ENCODE results near the gene PPP1R15B. TPM values are rescaled to one million over a fixed set of nuclear protein-coding genes. Genes with fewer than 3 reads are reported as not detected.

Gene PPP1R15B
- total RNA-seq, 2 experiments from 2014 or later = 62.5 to 70.6 TPM

DNA sequence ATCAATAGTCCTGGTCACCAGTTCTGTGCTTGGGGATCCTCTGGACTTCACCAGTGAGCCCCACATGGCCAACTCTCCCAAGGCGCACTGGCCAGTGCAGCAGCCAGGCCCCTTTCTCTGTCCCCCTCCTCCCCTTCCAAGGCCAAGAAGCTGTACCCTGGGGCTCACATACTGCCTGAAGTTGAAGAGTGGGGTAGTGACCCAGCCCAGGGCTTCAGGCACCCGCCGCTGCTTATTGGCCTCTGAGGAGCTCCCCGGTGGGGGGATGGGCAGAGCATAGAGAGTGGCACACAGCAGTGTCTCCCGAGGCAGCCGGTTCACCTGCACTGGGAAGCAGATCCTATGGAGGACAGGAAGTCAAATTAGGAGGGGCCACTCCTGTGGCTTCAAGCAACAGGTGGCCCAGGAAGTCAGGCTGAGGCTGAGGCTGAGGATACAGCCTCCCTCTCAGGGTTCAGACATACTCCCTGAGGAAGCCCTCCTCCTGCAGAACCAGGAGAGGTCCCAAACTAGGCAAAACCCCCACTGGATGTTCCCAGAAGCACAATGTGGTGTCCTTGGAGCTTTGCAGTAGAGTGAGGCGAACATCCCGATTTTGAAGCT, 38.2 kb upstream of the PPP1R15B start:
- Mint-ChIP-seq H3K36me3 (ENCODE audit: low read depth) (peaks cover 29% of the 10 kb centered on the region), H3K9me3 (no peaks in the 10 kb centered on the region), H3K27ac (peak overlapping the region; percentile 36), H3K4me1 (peaks cover 50% of the 10 kb centered on the region), H3K27me3 (no peaks in the 10 kb centered on the region), H3K4me3 (no peak overlapping the region)
- ChIA-PET CTCF (interaction anchor here (1.2 to 8.1 kb wide), 6 partner anchors 8 to 56 kb away, joined by 3 to 106 read pairs (median 6); partner anchors contain the start of gene PIK3C2B), POLR2A (no interaction called here)
- no peak for DNase-seq

DNA sequence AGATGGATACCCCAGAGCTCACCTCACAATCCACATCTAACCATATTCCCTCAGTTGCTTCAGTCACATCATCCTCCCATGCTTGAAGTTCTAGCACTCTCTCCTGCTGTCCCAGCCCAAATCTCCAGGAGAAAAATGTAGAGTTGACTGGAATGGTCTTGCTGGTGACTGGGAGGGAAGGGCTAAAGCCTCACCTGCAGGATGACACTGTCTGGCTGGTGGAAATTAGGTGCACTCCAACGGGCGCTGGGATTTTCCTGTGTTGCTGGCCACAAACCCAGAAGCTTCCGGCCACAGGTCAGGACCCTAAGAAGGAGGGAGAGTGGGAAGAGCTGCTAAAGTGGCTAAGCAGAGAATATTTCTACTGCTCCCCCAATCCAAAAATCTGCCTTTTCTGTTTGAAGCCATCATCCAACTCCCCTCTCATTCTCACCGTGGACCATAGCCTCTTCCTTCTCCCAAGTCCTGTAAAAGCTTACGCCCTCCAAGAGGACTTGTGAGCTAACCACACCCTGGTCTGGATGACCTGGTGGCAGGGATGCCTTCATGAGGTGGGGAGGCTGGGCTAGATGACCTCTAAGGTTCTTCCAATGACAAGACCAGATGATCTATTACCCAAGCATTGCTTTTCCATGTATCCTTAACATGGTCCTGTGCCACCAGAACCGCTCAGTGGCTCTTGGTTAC, 37.5 kb upstream of the PPP1R15B start:
- Mint-ChIP-seq H3K4me3 (no peak overlapping the region), H3K27ac (peak overlapping the region; percentile 36), H3K4me1 (peaks cover 54% of the 10 kb centered on the region), H3K36me3 (ENCODE audit: low read depth) (peaks cover 33% of the 10 kb centered on the region), H3K9me3 (no peaks in the 10 kb centered on the region), H3K27me3 (no peaks in the 10 kb centered on the region)
- POLR2A ChIA-PET = no interaction called here
- CTCF ChIA-PET = interaction anchor here (1.4 to 8.1 kb wide), 5 partner anchors 12 to 358 kb away, joined by 5 to 106 read pairs (median 7); partner anchors contain the start of gene PIK3C2B
- no peak for DNase-seq

DNA sequence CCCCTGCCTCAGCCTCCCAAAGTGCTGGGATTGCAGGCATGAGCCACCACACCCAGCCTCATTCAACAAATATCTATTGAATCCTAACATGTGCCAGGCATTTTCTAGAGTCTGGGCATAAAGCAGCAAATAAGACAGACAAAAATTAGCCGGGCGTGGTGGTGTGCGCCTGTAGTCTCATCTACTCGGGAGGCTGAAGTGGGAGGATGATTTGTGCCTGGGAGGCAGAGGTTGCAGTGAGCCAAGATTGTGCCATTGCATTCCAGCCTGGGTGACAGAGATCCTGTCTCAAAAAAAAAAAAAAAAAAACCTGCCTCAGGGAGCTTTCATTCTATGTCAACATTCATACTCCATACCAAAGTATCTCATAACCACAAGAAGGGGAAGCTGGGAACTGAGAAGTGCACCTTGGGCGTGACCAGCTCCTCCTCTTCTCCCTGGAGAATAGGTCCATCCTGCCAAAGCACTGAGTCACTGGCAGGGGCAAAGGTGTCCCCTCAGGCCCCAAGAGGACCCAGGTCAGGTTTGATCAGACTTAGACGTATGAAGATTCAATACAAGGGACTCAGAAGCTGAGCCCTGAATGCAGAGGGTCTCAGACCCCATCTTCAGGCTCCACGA, 36.8 kb upstream of the PPP1R15B start:
- peaks cover 35% of the 10 kb centered on the region for H3K36me3 Mint-ChIP-seq (ENCODE audit: low read depth)
- no peaks in the 10 kb centered on the region for H3K9me3 Mint-ChIP-seq
- peaks cover 56% of the 10 kb centered on the region for H3K4me1 Mint-ChIP-seq
- no peaks in the 10 kb centered on the region for H3K27me3 Mint-ChIP-seq
- ChIA-PET CTCF (interaction anchor here (1.2 to 8.1 kb wide), 7 partner anchors 10 to 359 kb away, joined by 4 to 106 read pairs (median 7); partner anchors contain the start of gene PIK3C2B), POLR2A (no interaction called here)
- no peak overlapping the region for H3K4me3 Mint-ChIP-seq
- no peak overlapping the region for H3K27ac Mint-ChIP-seq
- no peak for DNase-seq

DNA sequence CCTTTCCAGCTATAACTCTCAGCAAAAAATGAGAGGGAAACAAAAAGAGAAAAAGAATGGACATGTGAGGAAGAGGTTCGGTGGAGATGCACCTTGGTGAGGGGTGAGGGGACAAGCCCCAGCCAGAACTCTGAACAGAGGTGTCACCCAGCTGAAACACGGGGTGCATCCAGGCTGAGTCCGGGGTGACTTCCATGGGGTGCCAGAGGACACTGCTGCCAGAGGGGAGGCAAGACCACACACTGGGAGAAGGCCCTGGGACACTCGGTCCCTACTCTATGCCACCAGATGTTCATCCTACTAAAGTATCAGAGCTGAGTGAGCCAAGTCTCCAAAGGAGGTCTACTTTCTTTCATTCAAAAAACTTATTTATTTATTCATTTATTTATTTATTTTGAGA, 36.1 kb upstream of the PPP1R15B start:
- Mint-ChIP-seq H3K4me1 (peaks cover 49% of the 10 kb centered on the region), H3K9me3 (no peaks in the 10 kb centered on the region), H3K27me3 (no peaks in the 10 kb centered on the region), H3K36me3 (ENCODE audit: low read depth) (peaks cover 28% of the 10 kb centered on the region), H3K4me3 (no peak overlapping the region), H3K27ac (peak overlapping the region; percentile 69)
- DNase-seq = no peak
- POLR2A ChIA-PET = interaction anchor here (0.6 to 0.7 kb wide), 2 partner anchors 15 to 59 kb away, joined by 5 to 6 read pairs; no protein-coding TSS in a partner anchor
- CTCF ChIA-PET = interaction anchor here (1.1 to 8.1 kb wide), 8 partner anchors 10 to 360 kb away, joined by 3 to 106 read pairs (median 6); partner anchors contain the start of gene PIK3C2B

DNA sequence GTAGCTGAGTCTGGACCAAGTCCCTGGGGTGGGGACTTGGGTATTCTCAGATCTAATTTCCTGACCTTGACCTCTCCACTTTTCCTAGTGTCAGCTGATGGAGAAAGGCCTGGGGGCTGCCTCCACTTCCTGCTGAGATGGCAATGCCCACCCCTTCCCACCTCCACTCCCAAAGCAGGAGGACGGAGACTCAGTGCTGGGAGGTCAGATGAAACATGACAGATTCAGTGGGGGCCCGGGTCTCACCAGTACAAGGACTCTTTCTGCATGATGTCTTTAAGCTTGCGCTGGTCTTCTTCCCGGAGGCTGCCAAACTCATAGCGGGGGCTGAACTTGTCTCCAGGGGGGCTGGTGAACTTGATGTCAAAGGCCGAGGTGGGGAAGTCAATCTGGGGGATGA, 35.6 kb upstream of the PPP1R15B start:
- no peak overlapping the region for H3K4me3 Mint-ChIP-seq
- H3K36me3 Mint-ChIP-seq (ENCODE audit: low read depth) = peaks cover 29% of the 10 kb centered on the region
- H3K27me3 Mint-ChIP-seq = no peaks in the 10 kb centered on the region
- ChIA-PET POLR2A (interaction anchor here (0.6 to 1.2 kb wide), 3 partner anchors 16 to 59 kb away, joined by 4 to 6 read pairs (median 5); no protein-coding TSS in a partner anchor), CTCF (interaction anchor here (0.6 to 8.1 kb wide), 17 partner anchors 8 to 360 kb away, joined by 3 to 106 read pairs (median 7); partner anchors contain the start of gene PIK3C2B)
- no peaks in the 10 kb centered on the region for H3K9me3 Mint-ChIP-seq
- no peak for DNase-seq
- H3K4me1 Mint-ChIP-seq = peaks cover 48% of the 10 kb centered on the region
- no peak overlapping the region for H3K27ac Mint-ChIP-seq

DNA sequence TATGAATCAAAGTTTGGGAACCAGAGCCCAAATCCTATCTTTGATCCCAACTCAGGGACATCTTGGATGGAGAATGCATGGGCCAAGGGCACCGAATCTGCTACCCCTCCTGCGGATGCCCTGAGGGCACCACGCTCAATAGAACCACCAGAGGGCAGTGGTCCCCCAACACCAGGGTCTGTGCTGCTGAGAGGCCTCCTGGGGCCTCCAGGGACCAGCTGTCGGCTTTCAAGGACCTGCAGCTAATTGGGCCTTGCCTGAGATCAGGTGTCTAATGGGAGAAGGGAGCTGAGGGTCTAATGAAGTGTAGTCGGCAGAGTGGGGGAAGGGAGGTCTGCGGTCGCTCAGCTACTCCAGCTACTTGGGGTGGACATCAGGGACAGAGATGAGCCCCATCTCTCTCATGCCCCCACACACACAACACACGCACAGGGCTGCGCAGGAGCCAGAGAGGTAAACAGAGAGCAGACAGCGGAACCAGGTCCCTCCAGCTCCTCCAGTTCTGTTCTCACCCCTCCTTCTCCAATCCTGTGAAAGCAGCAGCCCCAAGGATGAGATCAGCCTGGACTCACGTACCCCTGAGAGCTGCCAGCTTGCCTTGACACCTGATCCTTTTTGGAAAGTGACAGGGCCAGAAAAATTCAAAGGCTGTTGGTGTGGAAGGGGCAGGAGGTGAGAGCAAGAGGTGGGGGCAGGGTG, 34.9 kb upstream of the PPP1R15B start:
- H3K27ac Mint-ChIP-seq = peak overlapping the region; percentile 76
- ChIA-PET POLR2A (interaction anchor here (1.1 to 1.2 kb wide), 2 partner anchors 46 to 47 kb away, joined by 3 to 4 read pairs; no protein-coding TSS in a partner anchor), CTCF (interaction anchor here (0.6 to 8.1 kb wide), 23 partner anchors 8 to 360 kb away, joined by 3 to 106 read pairs (median 6); partner anchors contain the start of gene PIK3C2B)
- peaks cover 43% of the 10 kb centered on the region for H3K4me1 Mint-ChIP-seq
- no peak overlapping the region for H3K4me3 Mint-ChIP-seq
- DNase-seq = peak; percentile 84
- peaks cover 35% of the 10 kb centered on the region for H3K36me3 Mint-ChIP-seq (ENCODE audit: low read depth)
- H3K27me3 Mint-ChIP-seq = no peaks in the 10 kb centered on the region
- H3K9me3 Mint-ChIP-seq = no peaks in the 10 kb centered on the region

DNA sequence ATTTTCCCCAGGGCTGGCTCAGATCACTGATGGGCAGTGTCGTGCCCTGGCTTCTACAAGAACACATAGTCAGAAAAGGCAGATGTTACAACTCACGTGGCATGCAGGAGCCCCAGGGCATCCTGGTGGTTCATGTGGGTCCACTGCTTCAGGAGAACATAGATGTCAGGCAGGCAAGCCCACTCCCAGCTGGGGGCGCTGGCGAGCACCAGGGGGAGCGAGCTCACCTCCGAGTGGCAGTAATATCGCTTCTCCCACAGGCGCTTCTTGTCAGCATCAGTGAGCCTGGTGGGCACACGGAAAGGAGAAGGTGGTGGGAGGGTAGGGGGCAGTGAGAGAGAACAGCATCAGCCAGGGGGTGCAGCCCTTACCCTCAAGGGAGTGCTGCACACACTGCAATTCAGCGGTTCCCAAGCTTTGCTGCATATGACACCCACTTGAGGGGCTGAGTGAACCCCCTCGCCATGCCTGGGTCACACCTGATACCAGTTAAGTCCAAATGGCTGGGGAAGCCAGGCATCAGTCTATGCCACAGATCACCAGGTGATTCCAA, 34.3 kb upstream of the PPP1R15B start:
- Mint-ChIP-seq H3K4me3 (no peak overlapping the region), H3K9me3 (no peaks in the 10 kb centered on the region), H3K27me3 (no peaks in the 10 kb centered on the region), H3K27ac (no peak overlapping the region), H3K4me1 (peaks cover 39% of the 10 kb centered on the region), H3K36me3 (ENCODE audit: low read depth) (peaks cover 36% of the 10 kb centered on the region)
- peak; percentile 48 for DNase-seq
- ChIA-PET POLR2A (interaction anchor here (0.6 to 1.2 kb wide), 3 partner anchors 47 to 61 kb away, joined by 3 to 8 read pairs (median 4); no protein-coding TSS in a partner anchor), CTCF (interaction anchor here (1.0 to 8.1 kb wide), 19 partner anchors 8 to 361 kb away, joined by 3 to 106 read pairs (median 7); partner anchors contain the start of genes MDM4 and PIK3C2B)

DNA sequence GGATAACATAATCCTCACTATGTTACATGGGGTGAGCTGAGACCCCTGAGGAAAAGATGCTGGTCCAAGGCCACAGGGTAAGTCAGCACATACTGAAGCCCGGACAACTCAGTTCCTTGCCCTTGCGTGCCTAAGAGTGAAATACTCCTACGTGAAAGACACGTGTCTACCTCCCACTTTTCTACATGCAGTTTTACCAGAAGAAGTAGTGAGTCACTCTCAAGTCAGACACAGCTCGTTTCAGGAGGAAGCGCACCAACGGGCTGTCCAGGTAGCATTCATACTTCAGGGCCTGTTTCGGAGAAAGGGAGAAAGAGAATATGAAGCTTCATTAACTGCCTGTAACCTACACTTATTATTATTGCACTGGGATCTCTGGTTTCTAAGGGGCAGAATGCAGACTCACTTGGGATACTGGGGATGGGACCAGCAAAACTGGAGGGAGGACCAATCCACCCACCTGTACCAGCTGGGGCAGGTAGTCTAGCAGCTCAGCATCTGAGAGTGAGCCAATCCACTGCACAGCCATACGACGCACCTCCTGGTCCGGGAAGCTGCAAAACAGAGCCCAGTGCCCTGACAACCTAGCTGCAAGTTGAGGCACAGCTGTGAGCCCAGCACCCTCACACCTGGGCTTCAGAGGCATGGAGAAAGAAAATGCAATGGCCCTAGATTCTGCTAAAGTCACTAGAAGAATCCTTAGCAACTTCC, 32.4 kb upstream of the PPP1R15B start:
- H3K36me3 Mint-ChIP-seq (ENCODE audit: low read depth) = peaks cover 34% of the 10 kb centered on the region
- H3K27me3 Mint-ChIP-seq = no peaks in the 10 kb centered on the region
- H3K27ac Mint-ChIP-seq = no peak overlapping the region
- no peak for DNase-seq
- POLR2A ChIA-PET = no interaction called here
- peaks cover 25% of the 10 kb centered on the region for H3K4me1 Mint-ChIP-seq
- H3K4me3 Mint-ChIP-seq = no peak overlapping the region
- H3K9me3 Mint-ChIP-seq = no peaks in the 10 kb centered on the region
- CTCF ChIA-PET = interaction anchor here (0.5 to 8.1 kb wide), 14 partner anchors 9 to 363 kb away, joined by 3 to 106 read pairs (median 4); partner anchors contain the start of gene PIK3C2B

DNA sequence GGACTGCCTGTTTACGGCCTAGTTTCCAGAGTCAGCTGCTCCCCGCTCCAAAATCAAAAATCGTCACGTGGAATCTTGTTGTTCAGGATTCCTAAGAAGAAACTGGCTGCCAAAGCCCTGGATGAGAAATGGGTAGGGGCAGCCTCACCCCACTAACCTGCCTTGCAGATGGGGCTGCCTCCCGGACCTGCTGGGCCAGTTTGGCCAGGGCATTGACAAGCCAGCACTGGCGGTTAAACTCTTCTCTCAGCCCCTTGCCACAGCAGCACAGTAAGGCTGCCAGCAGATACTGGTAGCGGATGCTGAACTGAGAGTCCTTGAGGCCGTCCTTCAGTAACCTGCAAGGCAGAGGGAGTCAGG, 31.6 kb upstream of the PPP1R15B start:
- DNase-seq = no peak
- Mint-ChIP-seq H3K27ac (no peak overlapping the region), H3K9me3 (no peaks in the 10 kb centered on the region), H3K36me3 (ENCODE audit: low read depth) (peaks cover 32% of the 10 kb centered on the region), H3K4me1 (peaks cover 19% of the 10 kb centered on the region), H3K27me3 (no peaks in the 10 kb centered on the region), H3K4me3 (no peak overlapping the region)
- CTCF ChIA-PET = interaction anchor here (0.6 to 8.1 kb wide), 14 partner anchors 10 to 364 kb away, joined by 3 to 106 read pairs (median 4); partner anchors contain the start of gene PIK3C2B
- POLR2A ChIA-PET = no interaction called here

DNA sequence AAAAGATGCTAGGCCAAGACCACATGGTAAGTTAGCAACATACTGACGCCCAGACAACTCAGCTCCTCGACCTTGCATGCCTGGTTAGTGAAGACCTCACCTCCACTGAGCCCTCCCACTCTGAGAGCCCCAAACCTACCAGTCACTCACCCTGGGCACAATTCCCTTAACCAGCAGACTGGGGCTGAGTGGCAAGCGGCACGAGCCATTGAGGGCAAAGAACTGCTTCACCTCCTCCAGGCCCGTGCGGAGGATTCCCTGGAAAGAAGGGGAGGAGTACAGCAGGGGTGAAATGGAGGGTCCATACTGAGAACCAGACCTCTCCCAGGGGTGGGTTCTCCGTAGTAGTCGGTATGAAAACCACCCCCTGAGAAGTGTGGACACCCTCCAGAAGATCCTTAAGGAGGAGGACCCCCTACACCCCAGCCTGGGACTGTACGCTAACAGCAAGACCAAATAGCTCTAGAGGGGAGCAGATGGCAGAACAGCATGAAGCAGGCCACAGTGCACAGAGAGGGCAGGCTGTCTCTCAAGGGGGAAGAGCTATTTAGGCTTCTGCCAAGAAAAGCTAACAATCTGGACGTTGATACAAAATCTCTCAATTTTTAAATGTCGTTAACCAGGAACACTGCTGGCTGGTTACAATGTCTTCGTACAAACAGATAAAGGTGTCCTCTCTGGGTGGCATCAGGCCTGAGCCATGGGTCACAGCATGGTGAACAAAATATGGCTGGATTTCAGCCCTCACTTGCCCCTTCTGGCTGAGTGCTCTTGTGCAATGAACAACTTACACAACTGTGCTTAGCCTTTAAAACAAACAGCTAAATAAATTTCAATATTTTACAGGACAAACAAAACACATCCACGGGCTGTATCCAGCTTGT, 31.0 kb upstream of the PPP1R15B start:
- DNase-seq = no peak
- H3K4me3 Mint-ChIP-seq = no peak overlapping the region
- H3K4me1 Mint-ChIP-seq = peaks cover 19% of the 10 kb centered on the region
- peaks cover 32% of the 10 kb centered on the region for H3K36me3 Mint-ChIP-seq (ENCODE audit: low read depth)
- ChIA-PET CTCF (interaction anchor here (0.6 to 8.1 kb wide), 11 partner anchors 8 to 365 kb away, joined by 3 to 106 read pairs (median 5); partner anchors contain the start of gene PIK3C2B), POLR2A (no interaction called here)
- H3K27me3 Mint-ChIP-seq = no peaks in the 10 kb centered on the region
- no peak overlapping the region for H3K27ac Mint-ChIP-seq
- no peaks in the 10 kb centered on the region for H3K9me3 Mint-ChIP-seq

DNA sequence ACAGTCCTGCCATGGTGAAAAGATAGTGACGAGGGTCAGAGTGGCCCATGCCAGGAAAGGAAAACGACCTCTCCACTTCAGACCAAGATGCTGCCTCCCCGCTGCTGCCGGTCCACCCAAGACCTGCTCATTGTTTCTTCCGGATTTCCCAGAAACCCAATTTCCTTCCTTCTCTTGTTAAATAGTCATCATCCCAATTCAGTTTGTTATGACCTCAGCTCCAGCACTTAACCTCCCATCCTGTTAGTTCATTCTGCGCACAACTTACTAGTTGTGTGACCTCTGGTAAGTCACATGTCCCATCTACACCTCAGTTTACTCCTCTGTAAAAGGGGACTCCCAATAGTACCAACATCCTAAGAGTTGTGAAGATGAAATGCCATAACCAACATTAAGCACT, 29.9 kb upstream of the PPP1R15B start:
- no peak for DNase-seq
- H3K9me3 Mint-ChIP-seq = no peaks in the 10 kb centered on the region
- ChIA-PET CTCF (interaction anchor here (1.3 to 8.1 kb wide), 7 partner anchors 9 to 366 kb away, joined by 3 to 106 read pairs (median 7); partner anchors contain the start of gene PIK3C2B), POLR2A (no interaction called here)
- H3K4me3 Mint-ChIP-seq = no peak overlapping the region
- peaks cover 34% of the 10 kb centered on the region for H3K36me3 Mint-ChIP-seq (ENCODE audit: low read depth)
- H3K4me1 Mint-ChIP-seq = peaks cover 18% of the 10 kb centered on the region
- no peak overlapping the region for H3K27ac Mint-ChIP-seq
- no peaks in the 10 kb centered on the region for H3K27me3 Mint-ChIP-seq

Measured in activated CD4-positive, alpha-beta T cell treated with anti-CD3 and anti-CD28 coated beads, Interleukin-2, amount 10 ng/mL, durations not matched to agents 7 days and 5 days (primary cell).